Activated CD4-positive, alpha-beta T cell treated with anti-CD3 and anti-CD28 coated beads, Interleukin-2, amount 50 U/mL, for 16 hours (primary cell): ENCODE measurements around the gene KCNQ4.
A peak's percentile ranks its signal among the peaks of the same experiment; 100 is the strongest.

Experiments used
- DNase-seq: peaks from one replicate; pipeline ENCODE4 v3.0.0-alpha.2; 2020

KCNQ4 gene

DNA sequence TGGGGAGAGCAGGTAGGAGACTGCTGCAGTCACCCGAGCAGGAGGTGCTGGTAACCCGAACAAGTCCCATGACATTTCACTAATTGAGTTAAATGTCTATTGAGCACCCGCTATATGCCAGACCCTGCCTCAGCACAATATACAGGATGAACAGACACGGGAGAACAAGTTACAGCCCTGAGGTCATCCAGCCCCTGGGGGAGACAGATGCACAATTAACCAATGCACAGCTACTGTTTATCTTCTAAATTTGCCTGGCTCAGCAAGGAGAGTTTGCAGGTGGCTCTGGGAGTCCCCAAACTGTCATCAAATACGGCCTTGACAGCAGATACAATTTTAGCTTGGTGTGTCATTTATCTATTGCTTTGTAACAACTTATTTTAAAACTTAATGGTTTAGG is 60.5 kb downstream of the KCNQ4 start:
- DNase-seq: no peak

DNA sequence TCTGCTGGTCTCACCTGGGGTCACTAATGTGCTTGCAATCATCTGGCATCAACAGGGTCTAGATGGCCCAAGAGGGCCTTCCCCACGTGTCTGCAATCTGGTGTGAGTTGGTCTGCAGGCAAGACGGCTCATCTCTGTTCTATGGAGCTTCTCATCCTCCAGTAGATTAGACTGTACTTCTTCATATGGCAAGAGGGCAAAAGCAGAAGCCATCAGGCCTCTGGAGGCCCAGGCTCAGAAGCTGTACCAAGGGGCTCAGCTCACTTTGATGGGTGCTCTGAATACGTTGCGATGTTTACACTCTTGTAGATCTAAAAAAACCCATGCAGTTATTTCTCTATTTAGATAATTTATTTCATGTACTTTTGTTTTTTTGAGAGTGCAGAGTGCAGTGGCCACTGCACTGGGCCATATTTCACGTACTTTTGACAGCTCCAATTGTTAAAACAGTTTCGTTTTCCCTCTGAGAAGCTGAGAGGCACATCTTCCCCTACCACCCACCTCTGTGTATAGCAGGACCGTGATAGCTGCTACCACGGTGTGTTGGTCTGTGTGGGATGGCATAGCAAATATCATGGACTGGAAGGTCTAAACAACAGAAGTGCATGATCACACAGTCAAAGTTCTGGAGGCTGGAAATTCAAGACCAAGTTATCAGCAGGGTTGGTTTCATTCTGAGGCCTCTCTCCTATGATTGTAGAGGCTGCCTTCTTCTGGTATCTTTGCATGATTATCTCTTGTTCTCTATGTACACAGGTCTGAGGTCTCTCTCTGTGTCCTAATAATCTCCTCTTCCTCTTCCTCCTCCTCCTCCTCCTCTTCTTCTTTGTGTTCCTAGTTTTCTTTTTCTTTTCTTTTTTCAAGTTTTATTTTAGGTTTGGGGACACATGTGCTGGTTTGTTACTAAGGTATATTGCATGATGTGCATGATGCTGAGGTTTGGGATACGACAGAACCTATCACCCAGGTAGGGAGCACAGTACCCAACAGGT is 61.6 kb downstream of the KCNQ4 start:
- no peak for DNase-seq

DNA sequence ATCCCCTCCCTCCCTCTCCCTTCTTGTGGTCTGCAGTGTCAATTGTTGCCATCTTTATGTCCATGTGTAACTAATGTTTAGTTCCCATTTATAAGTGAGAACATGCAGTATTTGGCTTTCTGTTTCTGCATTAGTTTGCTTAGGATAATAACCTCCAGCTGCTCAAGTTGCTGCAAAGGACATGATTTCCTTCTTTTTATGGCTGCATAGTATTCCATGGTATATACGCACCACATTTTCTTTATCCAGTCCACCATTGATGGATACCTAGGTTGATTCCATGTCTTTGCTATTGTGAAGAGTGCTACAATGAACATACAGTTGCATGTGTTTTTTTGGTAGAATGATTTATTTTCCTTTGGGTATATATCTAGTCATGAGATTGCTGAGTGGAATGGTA is 62.3 kb downstream of the KCNQ4 start:
- no peak for DNase-seq

DNA sequence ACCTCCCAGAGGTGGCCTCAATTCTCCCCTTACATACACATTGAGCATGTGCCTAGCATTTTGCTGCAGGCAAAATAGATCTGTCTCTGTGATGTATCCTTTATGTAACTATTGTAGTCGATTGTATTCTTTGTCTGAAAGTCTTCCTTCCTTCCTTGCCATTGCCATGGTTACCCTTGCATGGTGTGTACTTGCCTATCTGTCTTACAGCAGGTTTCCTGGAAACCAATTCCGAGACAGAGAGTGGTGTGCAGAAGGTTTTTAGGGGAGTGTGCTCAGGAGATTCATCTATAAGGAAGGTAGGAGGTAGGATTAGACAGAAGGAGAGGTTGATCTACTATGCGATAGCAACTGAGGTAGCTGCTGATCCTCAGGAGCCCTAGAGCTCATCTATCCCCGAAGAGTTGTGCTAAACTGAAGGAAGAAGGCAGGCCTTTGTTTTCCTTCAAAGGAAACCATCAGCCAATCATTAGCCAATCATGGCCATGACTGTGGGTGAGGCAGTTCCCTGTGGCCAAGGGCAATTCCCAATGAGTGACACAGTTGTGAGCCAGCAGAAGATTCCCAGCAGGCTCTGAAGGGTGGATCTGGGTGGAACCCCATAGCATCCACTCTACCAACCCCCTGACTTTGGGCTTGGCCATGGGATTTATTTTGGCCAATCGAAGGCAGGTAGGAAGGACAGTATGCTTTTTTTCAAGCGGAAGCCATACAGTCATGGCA is 63.6 kb downstream of the KCNQ4 start:
- DNase-seq: no peak

DNA sequence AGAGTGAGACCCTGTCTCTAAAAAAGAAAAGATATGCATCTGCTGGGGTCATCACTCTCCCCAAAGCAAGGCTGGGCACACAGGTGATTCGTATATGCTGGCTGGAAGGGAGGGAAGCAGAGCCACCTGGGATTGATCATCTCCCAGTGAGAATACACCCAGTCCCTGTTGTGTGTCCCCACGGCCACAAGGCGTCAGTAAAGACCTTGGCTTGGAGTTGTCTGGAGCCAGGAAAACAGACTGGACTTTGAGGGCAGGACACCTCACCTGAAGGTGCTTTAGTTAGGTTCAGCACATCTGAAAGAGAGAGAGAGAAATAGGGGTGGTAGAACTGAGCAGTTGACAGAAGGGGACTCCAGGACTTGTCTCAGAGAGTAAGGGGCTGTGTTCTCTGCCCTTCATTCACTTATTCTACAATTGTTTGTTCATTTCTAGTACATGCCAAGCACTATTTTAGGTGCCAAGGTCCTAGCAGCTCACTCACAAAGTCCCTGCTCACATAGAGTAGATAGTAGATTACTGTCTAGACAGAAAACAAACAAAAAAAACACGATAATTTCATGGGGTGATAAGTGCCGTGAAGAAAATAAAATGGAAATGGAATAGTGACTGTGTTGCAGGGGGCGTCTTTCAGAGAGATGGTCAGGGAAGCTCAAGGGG is 65.1 kb downstream of the KCNQ4 start:
- DNase-seq: peak; percentile 24

DNA sequence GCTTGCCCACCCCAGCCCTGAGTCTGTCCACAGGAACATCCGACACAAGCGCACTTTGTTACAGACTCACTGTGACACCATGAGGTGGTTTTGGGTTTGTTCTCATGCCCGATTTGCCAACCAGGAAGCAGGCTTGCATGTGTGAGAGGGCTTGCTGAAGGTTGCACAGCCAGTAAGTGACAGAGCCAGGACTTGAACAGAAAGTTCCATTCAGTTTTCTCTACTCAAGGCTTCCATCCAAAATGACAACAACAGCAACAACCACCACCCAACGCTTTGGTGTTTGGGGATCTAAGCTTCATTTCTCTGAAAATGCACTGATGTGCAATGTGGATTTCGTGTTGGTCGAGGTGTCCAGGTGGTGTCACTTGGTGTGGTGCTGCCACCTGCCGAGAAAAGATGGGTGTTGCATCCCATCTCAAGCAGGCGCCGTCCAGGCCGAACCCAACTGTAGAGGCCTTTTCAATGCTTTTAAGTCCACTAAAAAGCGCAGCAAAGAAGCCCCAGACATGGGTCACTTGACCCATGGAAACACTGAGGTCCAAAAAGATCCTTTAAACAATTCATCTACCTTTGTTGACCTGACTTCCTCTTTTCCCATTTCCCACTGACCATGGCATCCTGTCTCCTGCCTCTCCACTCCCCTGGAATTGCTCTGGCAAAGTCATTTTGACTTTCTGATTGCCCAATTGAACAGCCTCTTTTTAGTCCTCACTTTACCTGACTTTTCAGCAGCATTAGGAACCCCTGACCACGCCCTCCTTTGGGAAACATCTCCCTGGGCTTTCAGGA is 66.4 kb downstream of the KCNQ4 start:
- peak; percentile 80 for DNase-seq

DNA sequence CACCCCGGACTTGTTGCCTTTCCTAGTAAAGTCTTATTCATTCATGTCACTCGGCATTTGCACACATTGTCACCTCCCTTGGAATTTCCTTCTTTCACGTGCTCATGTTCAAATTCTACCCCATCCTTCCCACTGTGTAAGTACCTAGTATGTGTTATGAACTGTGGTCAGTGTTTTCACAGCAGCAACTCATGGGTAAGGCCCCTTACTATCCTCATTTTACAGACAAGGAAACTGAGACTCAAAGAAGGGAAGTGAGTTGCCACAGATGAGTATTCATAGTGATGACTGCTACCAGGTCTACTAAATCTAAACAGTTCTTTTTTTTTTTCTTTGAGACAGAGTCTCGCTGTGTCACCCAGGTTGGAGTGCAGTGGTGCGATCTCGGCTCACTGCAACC is 68.1 kb downstream of the KCNQ4 start:
- no peak for DNase-seq

DNA sequence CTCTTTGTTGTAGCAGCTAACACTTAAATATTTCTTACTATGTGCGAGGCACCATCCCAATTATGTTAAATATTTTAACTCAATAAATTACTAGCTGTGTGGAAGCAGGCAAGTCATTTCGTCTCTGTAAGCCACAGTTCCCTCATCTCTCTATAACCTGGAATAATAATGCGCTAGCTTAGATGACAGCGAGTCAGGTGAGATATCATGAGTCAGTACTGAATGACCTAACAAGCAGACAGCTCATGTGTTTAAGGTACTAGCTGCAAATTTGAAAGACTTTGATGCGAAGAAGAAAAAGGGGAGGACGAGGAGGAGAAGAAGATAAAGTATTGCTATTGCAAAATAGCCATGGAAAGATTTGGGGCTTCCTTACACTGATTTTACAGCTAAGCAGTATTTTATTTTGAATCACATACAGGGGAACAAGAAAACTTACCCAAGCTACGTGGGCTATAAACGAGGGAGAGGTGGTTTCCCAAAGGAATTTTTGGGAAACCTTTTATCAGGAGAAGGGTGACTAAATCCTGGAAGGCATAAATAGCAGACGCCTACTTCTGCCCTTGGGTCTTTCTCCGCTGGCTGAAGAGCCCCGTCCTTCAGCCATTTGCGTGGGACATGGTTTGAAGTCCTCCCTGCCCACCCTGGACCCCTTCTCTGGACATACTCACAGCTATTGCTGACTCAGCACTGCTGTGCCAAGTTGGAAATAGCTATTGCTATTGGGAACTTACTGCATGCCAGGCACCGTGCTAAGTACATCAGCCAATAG is 69.7 kb downstream of the KCNQ4 start:
- DNase-seq: no peak

DNA sequence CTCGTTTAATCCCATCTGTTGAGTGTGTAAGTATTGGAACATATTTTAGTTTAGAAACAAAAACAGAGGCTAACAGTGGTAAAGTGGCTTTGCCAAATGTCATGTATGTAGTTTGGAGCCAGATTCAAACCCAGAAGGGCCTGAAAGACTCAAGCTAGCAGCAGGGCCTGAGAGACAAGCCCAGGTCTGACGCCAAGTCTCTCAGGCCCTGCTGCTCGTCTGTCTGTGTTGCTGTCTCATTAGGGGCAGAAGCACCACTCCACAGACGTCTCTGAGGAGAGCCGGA is 70.2 kb downstream of the KCNQ4 start:
- no peak for DNase-seq

DNA sequence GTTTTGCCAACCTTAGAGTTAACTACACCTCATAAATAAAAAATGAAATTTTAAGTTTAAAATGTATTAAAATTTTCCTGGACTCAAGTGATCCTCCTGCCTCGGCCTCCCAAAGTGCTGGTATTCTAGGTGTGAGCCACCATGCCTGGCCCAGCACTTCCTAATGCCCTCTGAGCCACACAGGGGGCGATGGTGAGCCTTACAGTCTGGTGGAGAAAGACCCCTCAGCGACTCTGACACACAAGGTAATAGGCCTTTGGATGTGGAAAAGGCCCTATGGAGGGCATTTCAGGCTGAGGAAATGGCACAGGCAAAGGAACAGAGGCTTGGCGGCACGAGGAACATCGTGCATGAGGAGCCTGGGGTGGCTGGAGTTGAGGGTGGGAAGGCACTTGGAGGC is 71.9 kb downstream of the KCNQ4 start:
- DNase-seq: no peak

DNA sequence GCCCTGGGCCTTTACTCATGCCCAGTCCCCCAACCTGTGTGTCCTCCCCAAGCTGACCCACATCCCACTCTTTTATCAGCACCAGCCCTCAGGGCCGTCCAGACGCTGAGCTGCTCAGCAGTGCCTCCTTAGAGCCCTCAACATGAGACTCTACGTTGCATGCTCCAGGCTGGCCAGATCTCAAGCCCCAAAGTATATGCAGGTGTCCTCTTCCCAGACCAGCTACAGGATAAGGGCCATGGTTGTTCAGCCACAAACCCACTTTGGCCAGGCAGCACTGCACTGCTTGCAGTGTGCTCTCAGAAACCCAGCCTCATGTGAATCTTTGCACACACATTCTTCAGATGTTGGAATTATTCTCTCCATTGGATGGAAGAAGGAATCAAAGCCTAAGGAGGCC is 72.5 kb downstream of the KCNQ4 start:
- DNase-seq: no peak

DNA sequence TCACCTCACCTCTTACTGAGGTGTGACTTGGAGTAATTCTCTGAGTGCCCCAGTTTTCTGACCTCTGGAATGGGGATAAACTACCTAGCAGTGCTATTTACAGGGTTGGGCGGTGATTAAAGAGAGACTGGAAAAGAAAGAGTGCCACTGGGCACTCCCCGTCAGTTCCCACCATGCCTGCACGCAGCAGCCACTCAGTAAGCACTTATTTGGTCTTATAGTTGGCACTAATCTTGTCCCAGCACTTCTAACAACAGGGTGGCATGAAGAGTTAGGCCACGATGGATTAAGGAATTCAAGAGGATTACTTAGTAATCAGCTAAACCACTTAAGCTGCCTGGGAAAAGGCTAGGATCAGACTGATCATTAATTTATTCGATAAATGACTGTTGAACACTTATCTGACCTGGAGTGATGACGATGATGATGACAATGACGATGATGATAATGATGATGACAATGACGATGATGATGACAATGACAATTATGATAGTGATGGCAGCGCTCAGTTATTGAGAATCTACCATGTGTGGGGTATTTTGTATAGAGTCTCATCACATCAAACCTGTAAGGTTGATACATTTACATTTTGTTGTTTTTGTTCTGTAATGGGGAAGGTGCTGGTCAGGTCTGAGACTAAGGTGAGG is 73.2 kb downstream of the KCNQ4 start:
- no peak for DNase-seq

DNA sequence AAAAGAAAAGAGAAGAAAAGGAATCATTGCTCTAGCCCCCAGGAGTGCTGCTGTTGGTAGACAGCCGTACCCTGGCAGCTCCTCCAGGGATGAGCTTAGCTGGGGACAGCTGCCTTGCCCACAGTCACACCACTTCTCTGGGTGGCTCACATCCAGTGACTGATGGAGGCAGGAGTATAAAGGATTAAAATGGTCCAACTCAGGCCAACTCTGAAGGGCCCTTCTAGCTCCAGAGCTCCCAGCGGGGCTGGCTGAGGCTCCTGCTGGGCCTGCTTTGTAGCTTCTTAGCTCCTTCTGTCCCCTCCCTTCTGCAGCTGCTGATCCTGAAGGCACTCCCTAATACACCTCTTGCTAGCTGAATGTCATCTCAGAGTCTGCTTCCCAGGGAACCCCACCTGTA is 74.2 kb downstream of the KCNQ4 start:
- DNase-seq: no peak

DNA sequence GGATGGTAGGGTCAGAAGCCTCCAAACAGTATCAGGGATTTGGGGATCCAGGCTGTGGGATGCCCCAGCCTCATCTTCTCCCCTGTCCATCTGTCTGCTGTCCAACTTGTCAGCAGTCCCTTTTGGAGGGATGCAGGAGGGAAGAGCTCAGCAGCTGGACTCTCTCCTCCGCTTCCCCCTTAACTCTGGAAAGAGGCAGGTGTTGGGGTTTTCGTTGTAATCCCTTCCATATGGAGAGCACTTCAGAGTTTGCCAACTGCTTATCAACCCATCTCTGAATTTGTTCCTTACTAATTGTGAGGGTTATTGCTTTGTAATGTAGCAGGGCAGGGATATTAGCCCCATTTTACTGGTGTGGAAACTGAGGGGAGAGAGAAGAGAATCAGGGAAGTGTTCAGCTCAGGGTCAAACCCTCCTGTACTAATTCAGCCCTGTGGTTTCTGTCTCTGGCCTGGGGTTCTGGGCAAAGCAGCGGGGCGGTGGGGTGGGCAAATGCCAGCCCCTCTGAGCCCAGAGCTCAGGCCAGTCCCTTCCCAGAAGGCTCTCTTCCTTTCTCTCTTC is 75.3 kb downstream of the KCNQ4 start:
- no peak for DNase-seq

DNA sequence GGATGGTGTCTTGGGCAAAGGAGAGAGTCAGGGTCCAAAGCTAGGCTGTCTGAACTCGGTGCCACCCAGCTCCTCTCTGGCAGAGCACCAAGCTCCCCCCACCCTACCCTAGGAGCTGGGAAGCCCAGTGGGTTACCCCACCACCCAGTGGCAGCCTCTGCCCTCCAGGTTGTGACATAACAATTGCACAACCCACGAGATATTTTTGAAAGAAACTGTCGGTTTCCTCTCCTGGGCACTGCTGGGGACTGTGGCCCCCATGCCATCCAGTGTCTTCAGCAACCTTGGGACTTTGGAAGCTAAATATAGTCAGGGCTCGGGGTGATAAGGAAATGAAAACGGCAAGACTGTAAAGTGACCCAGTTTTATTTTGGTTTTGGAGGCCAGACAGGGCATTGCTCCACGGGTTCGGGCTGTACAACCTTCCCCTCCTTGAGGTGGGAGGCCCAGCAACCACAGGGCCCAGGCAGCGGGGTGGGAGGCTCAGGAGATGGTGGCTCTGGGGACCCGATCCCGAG is 77.2 kb downstream of the KCNQ4 start:
- no peak for DNase-seq

DNA sequence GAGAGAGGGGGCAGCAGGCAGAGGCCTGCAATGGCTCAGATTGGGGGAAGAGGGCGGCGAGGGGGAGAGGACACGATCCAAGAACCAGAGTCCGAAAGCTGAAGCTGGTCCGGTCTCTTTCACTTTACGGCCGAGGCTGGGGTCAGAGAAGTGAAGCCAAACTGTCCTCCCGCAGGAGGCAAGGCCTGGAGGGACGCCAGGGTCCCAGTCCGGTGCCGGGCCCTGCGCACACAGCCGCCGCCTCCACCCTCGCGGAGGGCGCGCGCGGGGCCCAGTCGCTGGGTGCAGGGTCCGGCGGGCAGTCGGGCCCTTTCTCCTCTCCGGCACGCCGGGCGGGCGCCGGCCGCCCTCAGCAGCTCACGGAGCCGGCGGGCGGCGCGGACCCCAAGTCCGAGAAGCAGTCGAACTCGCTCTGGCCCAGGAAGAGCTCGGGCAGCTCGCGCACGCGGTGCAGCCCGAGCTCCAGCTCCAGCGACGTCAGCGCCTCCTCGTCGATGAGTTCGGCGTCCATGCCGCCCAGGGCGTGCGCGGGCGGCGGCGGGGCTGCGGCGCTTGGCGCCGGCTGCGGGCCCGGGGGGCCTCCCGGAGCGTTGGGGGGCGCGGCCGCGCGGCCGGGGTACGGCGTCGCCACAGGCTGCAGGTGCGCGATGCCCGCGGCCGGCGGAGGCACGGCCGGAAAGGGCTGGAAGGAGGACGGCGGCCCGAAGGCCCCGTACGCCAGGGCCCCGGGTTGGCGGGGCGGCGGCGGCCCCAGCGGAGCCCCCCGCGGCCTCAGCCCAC is 77.8 kb downstream of the KCNQ4 start:
- DNase-seq: no peak

DNA sequence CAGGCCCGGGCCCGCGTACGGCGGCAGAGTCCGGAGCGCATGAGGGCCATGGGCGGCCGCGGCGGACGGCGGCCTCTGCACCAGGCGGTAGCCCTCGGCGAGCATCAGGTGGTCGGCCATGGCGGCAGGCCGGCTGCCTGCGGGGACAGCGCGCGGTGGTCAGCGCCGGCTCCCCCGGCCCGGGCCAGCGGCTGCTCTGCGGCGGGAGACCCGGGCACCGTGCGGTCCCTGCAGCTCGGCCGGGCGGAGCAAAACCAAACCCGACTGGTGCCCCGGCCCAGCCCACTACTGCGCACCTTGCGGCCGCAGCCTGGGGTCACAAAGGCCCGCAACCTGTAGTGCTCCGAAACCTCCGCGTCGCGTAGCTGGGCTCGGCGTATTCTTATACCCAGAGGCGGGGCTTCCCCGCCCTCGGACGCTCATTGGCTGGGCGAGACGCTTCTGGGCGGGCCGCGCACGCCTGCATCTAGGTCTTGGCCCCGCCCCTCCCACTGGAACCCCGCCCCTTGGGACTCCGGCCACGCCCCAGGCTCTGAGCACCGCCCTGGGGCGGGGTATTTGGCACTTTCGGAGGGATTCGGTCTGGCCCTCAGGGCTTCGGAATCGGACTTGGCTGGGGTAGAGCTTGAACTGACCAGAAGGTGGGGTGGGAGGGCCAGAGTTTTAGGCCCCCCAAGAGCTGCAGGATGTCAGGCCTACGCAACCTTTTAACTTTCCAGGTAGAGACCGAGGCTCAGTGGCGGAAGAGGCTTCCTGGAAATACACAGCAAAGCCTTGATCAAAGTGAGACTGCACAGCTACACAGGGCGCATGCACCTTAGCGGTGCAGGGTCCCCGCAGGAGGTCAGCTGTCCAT is 78.6 kb downstream of the KCNQ4 start, which contains the start of gene CITED4:
CITED4 (minus strand) TSS at position 356 of the 856 bp plus-strand sequence; CDS start at position 120, 236 bp downstream.
- peak; percentile 96 for DNase-seq

DNA sequence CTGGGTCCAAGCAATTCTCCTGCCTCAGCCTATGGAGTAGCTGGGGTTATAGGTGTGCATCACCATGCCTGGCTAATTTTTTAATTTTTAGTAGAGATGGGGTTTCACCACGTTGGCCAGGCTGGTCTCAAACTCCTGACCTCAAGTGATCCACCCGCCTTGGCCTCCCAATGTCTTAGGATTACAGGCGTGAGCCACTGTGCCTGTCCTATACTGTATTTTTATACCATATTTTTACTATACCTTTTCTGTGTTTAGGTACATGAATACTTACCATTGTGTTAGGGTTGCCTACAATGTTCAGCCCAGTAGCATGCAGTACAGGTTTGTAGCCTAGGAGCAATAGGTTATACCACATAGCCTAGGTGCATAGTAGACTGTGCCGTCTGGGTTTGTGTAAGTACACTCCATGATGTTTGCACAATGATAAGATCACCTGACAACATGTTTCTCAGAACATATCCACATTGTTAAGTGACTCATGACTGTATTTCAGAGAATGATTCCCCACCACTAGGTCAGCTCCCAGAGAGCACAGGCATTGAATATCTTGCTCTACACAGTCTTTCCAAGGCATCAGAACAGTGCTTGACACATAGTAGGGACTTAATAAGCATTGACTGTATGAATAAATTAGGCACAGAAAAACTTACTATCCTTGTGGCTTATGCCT is 84.6 kb downstream of the KCNQ4 start:
- DNase-seq: peak; percentile 45
